Epidermal melanocyte (primary cell): ENCODE results near the gene PSRC1.

Experiments used
- DNase-seq: peaks from one replicate; pipeline ENCODE4 v3.0.0; 2011; ENCODE audit warnings: low spot score; ENCODE audit not compliant: insufficient read length

The PSRC1 gene

DNA sequence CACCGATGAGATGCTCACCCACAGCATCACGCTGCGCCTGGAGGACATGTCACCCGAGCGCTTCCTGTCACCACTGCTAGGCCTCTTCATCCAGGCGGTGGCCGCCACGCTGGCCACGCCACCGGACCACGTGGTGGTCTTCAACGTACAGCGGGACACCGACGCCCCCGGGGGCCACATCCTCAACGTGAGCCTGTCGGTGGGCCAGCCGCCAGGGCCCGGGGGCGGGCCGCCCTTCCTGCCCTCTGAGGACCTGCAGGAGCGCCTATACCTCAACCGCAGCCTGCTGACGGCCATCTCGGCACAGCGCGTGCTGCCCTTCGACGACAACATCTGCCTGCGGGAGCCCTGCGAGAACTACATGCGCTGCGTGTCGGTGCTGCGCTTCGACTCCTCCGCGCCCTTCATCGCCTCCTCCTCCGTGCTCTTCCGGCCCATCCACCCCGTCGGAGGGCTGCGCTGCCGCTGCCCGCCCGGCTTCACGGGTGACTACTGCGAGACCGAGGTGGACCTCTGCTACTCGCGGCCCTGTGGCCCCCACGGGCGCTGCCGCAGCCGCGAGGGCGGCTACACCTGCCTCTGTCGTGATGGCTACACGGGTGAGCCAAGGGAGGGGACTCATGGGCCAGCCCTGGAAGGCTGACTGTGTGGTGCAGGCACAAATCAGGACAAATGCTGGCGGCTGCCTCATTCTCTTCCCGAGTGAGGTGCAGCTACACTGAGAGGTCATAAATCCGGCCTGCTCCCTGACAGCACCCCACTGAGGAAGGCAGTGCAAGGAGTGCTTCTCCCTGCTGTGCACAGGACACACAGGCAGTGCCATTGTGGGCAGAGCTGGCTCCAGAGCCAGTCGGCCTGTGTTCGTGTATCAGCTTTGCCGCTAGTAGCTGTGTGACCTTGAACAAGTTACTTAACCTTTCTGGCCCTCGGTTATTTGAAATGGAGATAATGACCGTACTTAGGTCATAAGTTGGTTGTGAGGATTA is 24.2 kb downstream of the PSRC1 start:
- no peak for DNase-seq

DNA sequence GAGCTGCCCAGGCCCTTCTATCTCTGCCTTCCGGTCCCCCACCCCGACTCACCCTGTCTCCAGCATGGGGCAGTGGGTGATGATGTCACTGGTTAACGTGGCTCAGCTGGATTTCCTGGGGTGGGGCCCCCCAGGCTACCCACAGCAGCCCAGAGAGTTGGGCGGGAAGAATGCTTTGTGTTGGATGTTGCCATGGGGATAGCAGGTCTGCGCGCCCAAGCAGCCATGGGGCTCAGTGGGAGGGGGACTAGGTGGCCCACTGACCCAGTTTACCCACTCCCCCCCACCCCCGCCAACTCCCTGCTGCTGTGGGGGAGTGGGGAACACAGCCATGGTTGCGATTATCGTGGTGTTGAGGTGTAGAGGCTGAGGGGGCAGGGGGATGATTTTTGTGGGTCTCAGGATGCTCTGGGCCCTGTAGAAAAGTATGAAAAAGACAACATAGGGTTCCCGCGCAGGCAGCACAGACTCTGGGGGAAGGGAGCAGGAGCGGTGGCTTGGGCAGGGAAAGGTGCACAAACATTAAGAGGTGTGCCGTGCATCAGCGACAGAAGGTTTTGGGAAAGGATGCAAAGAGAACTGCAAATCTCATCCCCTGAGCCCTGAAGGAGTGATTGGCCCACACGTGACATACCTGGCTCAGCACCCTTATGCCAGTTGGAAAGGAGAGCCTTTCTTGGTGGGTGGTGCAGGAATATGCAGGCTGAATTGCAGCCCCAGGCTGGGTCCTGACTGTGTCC is 25.1 kb downstream of the PSRC1 start:
- no peak for DNase-seq

DNA sequence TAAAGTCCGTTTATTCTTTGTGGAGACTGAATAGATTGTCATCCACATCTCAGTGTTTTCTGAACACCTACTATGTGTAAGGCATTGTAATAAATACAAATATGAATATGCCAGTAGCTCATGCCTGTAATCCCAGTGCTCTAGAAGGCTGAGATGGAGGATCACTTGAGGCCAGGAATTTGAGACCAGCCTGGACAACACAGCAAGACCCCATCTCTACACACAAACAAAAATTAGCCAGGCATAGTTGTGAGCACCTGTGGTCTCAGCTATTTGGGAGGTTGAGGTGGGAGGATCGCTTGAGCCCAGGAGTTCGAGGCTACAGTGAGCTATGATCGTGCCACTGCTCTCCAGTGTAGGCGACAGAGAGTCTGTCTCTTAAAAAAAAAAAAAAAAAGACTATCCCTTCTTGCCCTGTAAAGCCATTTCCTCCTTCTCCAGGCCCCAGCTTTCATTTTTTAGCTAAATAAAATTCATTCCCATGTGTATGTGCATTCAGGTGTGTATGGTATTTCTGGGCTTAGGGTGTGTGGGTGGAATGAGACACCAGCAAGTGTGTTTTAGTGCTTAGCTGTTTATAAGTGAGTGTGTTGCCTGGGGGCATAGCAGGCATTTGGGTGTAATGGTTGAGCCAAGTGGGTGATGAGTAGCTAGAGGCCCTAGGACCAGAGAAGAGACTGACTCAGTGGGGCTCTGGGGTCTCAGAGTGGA is 25.8 kb downstream of the PSRC1 start:
- DNase-seq = no peak

DNA sequence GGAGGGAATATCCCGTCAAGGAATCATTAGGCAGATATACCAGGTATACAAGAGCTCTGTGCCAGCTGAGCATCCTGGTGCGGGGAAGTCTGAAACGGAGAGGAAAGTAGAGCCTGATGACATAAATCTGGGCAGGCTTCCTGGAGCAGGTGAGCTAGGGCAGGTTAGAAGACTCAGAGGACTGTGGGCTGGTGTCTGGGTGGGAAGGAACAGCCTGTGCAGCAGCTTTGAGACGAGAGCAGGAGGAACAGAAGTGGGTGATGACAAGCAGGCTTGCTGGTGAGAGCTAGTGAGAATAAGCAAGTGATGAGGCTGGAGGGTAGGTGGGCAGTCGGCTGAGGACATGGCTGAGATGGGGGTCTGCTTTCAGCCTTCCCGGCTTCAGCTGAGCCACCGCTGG is 26.9 kb downstream of the PSRC1 start:
- DNase-seq = no peak

DNA sequence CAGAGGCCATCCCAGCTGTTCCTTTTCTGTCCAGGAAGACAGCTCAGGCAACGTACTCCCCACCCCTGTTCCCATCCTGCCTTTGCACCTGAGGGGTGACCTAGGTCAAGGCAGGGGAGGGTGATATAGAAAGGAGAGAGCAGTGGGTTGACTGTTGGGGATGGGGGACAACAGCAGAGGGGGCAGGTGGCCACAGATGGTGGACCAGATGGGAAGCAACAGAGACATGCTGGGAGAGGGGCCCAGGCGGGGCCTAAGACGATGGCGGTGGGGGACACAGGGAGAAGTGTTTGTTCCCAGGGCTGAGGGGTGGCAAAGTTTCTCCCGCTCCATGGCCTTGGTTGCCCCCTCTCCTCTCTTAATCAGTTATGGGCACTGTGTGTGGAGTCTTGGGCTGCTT is 27.3 kb downstream of the PSRC1 start:
- no peak for DNase-seq

DNA sequence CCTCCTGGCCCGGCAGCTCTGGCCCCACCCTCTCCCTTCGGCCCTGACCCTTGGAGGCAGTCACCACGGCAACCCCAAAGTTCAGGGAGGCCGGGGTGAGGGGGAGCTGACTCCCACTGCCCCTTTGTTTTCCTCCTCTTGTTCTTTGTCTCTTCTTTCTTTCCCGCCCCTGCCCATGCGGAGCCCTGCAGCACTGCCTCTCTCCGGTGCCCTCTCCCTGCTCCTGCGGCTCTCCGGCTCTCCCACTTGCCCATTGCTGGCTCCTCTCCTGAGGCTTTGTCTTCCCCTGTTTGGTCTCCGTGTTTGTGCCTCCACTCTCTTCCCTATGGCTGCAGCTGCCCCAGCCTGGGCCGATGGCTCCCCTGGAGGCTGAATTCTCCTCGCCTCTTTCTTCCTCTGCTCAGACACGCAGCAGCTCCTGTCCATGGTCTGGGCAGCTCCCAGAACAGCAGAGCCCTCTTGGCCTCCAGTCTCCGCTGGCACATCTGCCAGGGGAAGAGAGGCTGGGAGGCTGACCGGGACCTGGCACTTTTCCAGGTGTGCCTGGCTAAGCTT is 27.8 kb downstream of the PSRC1 start:
- no peak for DNase-seq

DNA sequence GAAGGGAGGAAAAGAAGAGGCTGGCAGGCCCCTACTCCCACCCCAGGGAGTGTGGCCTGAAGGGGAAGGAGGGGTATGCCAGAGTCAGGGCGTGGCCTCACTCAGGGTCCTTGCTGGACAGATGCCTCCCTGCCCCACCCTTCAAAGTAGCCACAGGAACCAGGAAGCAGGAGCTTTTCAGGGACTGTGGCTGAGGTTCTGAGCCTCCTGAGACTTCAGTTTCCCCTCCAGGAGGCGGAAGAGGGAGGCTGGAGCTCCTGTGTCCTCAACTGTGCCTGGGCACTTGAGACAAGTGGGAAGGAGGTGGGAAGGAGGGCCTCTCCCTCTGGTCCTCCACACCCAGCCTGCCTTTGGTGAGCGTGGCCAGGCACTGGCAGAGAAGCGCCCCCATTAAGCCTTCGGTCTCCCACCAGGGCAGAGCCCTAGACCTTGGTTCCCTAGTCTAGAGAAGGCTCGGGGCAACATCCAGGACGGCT is 28.3 kb downstream of the PSRC1 start:
- no peak for DNase-seq

DNA sequence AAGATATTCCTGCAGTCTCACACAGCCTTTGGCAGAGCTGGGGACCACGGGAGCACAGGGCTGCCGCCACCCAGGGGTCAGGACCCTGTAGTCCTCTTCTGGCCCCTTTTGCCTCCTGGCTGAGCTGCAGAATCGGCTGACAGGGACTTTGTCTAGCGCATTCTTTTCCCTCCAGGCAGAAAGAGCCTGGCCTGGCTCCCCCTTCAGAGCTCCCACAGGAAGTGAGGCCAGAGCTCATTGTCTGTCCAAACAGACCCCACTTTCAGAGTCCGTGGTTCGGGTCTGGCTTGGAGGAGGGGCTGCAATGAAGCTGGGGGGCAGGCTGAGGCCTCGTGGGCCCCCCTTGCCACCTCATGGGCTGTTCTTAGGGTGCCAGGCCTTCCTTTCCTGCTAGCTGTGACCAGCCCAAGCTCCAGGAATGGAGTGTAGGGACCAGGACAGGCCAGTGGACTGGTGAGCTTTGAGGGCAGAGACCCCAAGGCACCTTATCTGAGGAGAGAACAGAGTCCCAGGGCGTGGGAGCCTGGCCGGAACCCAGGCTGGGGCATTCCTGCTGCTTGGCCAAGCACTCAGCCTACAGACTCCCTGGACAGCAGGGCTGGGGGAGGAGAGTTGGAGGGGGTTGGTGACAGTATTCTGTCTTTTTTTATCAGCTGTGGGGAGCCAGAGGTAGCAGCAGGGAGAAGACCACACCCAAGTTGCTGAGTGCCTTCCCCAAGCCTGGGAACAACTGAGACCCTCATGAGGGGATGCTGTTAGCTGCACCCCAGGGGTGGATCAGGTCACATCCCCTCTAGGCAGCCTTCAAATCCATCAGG is 28.9 kb downstream of the PSRC1 start:
- DNase-seq = peak; percentile 97

DNA sequence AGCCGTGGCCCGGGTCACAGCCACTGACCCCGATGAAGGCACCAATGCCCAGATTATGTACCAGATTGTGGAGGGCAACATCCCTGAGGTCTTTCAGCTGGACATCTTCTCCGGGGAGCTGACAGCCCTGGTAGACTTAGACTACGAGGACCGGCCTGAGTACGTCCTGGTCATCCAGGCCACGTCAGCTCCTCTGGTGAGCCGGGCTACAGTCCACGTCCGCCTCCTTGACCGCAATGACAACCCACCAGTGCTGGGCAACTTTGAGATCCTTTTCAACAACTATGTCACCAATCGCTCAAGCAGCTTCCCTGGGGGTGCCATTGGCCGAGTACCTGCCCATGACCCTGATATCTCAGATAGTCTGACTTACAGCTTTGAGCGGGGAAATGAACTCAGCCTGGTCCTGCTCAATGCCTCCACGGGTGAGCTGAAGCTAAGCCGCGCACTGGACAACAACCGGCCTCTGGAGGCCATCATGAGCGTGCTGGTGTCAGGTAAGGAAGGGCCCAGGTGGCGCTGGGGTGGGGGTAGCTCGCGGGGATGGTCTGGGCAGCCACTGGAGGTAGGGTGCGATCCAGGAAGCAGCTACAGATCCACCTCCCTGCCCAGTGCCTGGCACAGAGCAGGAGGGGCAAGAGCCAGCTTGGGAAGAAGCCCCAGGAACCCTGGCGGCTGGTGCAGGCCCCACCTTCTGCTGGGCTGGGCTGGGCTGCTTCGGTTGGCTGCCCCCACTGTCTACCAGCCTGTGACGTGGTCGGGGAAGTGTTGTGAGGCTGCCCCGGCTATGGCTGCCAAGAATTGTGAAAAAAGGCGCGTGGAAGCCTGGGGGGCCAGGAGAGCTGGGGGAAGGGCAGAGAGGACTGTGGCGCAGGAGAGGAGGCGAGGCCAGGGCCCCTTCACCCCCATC is 29.8 kb downstream of the PSRC1 start:
- DNase-seq = peak; percentile 95

DNA sequence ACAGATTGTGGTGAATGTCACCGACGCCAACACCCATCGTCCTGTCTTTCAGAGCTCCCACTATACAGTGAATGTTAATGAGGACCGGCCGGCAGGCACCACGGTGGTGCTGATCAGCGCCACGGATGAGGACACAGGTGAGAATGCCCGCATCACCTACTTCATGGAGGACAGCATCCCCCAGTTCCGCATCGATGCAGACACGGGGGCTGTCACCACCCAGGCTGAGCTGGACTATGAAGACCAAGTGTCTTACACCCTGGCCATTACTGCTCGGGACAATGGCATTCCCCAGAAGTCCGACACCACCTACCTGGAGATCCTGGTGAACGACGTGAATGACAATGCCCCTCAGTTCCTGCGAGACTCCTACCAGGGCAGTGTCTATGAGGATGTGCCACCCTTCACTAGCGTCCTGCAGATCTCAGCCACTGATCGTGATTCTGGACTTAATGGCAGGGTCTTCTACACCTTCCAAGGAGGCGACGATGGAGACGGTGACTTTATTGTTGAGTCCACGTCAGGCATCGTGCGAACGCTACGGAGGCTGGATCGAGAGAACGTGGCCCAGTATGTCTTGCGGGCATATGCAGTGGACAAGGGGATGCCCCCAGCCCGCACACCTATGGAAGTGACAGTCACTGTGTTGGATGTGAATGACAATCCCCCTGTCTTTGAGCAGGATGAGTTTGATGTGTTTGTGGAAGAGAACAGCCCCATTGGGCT is 30.6 kb downstream of the PSRC1 start:
- DNase-seq = no peak

DNA sequence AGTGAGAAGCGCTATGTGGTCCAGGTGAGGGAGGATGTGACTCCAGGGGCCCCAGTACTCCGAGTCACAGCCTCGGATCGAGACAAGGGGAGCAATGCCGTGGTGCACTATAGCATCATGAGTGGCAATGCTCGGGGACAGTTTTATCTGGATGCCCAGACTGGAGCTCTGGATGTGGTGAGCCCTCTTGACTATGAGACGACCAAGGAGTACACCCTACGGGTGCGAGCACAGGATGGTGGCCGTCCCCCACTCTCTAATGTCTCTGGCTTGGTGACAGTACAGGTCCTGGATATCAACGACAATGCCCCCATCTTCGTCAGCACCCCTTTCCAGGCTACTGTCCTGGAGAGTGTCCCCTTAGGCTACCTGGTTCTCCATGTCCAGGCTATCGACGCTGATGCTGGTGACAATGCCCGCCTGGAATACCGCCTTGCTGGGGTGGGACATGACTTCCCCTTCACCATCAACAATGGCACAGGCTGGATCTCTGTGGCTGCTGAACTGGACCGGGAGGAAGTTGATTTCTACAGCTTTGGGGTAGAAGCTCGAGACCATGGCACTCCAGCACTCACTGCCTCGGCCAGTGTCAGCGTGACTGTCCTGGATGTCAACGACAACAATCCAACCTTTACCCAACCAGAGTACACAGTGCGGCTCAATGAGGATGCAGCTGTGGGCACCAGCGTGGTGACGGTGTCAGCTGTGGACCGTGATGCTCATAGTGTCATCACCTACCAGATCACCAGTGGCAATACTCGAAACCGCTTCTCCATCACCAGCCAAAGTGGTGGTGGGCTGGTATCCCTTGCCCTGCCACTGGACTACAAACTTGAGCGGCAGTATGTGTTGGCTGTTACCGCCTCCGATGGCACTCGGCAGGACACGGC is 31.4 kb downstream of the PSRC1 start:
- DNase-seq = no peak

DNA sequence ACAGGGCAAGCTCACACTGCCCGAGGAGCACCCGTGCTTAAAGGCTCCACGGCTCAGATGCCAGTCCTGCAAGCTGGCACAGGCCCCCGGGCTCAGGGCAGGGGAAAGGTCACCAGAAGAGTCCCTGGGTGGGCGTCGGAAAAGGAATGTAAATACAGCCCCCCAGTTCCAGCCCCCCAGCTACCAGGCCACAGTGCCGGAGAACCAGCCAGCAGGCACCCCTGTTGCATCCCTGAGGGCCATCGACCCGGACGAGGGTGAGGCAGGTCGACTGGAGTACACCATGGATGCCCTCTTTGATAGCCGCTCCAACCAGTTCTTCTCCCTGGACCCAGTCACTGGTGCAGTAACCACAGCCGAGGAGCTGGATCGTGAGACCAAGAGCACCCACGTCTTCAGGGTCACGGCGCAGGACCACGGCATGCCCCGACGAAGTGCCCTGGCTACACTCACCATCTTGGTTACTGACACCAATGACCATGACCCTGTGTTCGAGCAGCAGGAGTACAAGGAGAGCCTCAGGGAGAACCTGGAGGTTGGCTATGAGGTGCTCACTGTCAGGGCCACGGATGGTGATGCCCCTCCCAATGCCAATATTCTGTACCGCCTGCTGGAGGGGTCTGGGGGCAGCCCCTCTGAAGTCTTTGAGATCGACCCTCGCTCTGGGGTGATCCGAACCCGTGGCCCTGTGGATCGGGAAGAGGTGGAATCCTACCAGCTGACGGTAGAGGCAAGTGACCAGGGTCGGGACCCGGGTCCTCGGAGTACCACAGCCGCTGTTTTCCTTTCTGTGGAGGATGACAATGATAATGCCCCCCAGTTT is 32.3 kb downstream of the PSRC1 start:
- no peak for DNase-seq

DNA sequence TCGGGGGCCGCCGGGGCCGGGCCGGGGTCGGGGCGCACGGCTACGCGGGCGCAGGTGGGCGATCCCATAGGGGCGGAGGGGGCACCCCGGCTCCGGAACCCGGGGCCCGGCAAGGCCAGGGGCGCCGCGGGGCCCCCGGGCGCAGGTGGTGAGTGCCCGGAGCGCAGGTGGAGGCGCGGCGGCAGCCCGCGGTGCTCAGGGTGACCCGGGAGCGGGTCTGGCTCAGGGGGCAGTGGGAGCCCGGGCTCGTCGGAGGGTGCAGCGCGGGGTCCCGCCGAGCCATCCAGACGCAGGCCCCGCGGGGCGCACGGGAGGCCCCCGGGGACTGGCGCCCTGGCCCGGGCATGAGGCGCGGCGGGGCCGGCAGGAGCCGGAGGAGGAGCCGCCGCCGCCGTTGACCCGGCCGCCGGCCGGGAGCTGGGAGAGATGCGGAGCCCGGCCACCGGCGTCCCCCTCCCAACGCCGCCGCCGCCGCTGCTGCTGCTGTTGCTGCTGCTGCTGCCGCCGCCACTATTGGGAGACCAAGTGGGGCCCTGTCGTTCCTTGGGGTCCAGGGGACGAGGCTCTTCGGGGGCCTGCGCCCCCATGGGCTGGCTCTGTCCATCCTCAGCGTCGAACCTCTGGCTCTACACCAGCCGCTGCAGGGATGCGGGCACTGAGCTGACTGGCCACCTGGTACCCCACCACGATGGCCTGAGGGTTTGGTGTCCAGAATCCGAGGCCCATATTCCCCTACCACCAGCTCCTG is 33.1 kb downstream of the PSRC1 start:
- no peak for DNase-seq

DNA sequence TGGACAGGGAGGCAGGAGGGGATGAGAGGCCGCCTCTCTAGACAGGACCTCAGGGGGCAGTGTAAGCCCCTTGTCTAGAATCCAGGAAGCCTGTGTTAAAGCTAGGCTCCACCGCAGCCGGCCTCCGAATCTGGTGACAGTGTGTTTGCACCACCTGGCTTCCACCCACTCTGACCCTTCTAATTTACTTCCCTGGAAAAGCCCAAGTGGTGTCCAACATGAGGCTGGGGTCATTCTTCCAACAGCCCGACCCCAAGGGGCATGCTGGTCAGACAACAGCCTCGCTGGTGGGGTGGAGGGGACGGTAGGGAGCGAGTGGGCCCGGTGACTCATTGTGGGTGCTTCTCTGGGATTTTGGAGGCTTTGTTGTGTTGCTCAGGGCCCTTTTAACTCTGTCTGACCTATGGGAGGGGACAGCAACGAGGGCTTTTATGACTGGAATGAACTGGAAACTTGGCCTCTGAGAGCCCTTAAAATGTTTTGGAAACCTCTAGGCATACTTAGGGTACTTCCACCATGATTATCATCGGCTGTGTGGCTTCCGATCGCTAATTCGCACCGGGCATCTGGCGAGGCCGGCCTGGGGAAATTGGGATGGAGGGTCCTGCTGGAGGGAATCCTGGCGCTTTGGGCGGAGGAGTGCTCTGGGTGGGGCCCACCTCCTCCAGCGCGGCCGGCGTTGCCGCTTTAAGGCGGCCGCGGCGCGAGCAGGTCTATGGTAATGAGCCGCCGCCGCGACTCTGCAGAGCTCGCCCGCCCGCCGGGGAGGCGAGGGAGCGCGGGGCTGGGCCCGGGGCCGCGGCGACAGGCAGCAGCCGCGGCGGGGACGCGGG is 33.9 kb downstream of the PSRC1 start, which contains the start of gene CELSR2:
TSS of gene CELSR2 (plus strand) at position 743 of the 833 bp plus-strand sequence. CDS start 541 bp downstream, outside the sequence.
- DNase-seq = peak; percentile 83

DNA sequence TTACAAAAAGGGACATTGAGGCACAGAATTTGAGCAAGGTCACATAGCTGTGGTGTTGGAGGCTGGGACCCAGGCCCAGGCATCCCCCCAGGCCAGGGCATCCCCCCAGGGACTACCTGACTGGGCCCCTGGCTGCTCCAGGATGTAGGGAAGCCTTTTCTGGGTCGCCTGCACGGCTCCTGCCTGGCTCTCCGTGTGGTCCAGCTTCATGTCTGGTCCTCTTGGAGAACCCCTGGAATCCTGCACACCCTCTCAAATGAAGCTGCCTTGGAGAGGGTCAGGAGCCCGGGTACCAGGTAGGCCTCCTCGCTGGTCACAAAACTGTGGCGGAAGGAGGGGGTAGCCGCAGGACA is 34.5 kb downstream of the PSRC1 start:
- no peak for DNase-seq
